GM19240 (cell line): Measurements from ENCODE around the gene VWC2L.

ENCODE experiments used
- DNase-seq: peaks from one replicate; pipeline ENCODE4 v3.0.0; 2011; ENCODE audit warnings: low spot score; ENCODE audit not compliant: insufficient read length

VWC2L gene

DNA sequence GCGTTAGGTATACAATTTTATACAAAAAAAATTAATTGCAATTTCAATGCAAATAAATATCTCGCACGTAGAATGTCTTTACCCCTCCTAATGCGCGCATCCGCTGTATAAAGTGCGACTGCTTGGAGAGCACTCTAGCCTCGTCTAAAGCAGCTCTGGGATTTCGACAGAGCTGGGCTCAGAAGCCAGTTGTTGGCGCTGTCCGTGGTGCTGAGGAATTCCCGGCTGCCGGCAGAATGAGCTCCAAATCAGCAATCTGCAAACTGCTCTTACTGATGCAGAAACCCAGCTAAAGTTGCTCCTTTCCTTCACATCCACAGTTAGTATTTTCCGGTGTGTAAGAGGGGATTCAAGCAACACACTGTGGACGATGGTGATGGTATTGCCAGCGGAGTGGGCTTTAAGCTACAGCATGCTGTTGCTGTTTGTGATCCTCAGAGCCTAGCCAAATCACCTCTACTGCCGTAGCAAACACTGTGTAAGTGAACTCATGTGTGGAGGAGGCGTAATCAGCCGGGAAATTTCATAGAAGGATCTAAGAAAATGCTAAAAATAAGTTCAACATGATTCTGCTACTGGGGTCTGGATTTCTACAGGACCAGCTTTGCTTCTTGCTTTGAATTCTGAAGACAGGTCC, at the start of gene VWC2L:
VWC2L (plus strand) TSS at position 137 of the 637 bp plus-strand sequence. CDS start 3,140 bp downstream, outside the sequence.
- DNase-seq = no peak

DNA sequence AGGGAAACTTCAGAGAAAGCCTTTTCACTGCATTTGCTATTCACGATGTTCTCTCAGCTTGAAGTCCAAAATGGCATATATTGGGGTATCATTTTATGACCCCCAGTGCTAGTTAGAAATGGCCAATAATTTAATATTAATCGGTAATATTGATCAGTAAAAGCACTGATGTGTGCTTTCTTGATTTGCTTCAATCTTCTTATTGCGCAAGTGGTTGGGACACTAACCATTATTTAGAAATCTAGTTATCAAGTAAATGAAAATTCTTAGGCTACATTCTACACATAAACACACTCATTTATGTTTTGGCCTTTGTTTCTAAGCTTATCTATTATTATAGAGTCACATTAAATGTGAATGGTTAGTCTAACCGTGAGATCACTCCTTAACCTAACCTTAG, 49.7 kb upstream of the VWC2L start:
- no peak for DNase-seq

DNA sequence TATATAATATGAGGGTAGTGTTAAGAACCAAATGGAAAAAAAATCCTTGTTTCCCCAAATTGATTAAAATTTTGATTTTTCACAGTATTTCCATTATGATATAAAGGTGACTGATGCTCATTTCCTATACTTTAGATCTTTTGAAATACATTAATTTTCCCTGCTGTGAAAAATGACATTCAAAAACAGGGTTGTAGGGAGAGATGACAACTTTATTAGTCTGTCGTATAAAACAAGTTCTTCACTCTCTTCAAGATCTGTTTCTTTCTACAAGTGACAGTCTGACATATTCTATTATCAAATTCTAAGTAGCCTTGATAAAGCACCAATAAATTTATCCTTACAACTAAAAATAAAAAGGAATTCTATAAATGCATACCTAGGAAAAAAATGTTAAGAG, 45.3 kb upstream of the VWC2L start:
- DNase-seq = no peak

DNA sequence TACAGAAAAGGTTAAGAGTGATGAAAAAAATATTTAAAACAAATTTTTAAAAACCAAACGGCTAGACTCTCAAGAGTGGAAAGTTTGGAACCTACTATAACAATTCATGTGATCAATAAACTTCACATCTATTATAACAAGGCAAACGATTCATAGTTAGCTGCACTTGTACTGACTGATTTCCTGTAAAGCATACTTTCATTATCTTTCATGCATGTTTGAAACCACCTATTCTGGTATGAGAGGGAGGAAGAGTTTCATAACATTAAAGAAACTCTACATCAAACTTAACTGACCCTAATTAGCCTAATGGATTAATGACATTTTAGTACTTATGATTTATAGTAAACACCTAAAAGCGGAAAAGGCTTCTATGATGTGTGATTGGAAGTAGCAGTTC, 43.7 kb upstream of the VWC2L start:
- DNase-seq = no peak

DNA sequence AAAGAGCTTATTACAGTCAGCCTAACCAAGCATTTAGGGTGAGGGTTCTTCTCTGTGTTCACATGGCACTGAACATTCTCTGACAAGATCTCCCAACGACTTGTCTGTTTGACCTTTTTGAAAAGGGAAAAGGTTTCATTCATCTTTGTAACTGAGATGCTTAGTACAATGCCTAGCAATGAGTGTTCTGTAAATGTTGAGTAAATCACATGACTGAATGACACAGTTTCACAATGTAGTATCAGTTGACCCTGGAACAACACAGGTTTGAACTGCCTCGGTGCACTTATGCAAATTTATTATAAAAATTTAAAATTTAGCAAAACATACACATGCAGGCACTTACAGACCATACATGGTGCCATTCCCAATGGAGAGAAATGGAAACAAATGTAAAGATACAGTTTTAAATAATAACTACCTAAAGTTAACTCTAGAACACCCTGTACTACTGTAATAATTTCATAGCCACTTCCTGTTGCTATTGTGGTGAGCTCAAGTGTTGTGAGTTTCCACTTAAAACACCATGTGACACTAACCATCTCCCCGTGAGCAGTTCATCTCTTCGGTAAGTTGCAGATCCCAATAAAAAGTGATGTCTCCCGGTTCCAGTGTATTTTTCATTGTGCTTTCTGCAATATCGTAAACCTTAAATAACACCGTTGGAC, 34.1 kb upstream of the VWC2L start:
- DNase-seq = no peak

DNA sequence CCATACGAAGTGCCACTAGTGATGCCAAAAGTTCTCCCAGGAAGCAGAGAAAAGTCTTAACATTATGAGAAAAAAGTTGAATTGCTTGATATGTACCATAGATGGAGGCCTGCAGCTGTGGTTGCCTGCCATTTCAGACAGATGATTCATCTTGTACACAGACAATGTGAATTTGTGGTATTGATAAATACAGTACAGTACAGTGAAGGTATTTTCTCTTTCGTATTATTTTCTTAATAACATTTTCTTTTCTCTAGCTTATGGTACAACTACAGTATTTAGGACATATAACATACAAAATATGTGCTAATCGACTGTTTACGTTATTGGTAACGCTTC, 33.6 kb upstream of the VWC2L start:
- no peak for DNase-seq

DNA sequence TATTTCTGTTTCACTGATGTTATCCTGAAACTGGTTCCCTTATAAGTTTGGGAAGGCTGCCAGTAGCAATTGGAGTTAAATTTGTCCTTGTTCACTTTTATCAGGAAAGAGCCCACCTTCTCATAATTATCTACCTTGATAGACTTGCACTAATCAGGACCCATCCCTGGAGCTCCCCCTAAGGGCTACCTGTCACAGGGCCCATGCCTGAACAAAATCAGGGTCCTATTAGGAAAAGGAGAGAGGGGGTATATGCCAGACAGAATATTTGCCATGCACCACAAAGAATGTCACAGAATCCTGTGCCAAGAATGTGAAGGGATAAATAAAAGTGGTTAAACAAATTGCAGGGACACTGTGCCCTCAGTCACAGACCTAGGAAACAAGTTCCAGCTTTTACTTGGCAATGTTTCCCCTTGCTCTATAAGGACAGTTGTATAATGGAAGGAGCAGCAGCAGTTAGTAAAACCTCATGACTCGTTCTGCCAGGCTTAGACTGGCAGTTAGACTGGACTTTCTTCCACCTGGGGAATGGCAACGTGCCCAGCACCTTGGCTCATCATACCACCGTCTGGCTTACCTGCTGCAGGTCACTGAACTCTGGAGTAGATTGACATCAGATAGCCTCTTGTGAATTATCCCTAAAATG, 32.3 kb upstream of the VWC2L start:
- DNase-seq = no peak

DNA sequence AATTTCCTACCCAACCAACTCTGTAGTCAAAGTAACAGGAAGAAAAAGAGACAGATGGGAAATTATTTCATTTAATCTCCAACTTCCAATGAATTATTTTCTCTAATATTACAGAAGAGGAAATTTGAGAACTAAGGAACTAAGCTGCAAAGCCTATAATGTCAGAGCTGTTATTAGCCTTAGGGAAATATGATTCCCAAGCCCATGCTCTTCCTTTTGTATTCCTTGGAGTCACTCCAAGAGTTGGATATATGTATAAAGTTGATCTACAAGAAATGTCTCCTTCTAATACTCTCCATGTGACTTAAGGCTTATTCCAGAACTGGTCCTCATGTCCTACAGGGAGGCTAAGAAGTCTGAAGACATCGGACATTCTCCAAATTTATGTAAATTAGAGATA, 31.6 kb upstream of the VWC2L start:
- DNase-seq = no peak

DNA sequence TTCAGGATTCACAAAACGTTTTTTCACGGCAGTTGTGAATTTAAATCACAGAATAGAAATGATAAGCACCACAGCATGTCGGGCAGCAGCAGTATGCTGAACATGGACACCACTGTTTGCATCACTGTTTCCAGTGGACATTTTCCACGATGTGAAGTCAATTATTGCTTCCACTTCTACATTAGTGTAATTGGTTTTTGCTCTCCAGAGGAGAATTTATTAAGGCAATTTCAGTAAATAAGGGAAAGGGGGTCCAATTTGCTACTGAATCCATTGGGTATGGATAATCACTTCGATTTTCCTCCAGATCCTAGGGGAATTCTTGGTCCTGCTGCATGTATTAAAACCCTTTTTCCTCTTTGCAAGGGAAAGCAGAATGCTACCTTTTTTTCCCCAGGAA, 30.2 kb upstream of the VWC2L start:
- no peak for DNase-seq

DNA sequence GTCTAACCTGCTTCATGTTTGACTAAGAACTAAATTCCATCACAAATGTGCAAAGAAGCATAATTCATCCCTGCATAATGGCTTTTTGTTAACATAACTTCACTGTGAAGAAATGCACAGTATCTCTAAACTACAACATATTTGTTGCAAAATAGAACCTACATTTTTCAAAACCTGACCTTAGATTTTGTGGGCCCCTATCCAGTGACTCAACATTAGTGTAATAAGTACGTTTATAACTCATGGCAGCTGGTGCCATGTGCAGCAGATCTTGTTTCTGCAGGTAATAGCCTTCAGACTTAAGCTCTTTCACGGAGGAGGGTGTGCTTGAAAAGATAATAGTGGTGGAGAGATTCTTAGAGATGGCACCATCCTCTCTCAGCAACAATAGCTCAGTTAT, 28.6 kb upstream of the VWC2L start:
- DNase-seq = no peak

DNA sequence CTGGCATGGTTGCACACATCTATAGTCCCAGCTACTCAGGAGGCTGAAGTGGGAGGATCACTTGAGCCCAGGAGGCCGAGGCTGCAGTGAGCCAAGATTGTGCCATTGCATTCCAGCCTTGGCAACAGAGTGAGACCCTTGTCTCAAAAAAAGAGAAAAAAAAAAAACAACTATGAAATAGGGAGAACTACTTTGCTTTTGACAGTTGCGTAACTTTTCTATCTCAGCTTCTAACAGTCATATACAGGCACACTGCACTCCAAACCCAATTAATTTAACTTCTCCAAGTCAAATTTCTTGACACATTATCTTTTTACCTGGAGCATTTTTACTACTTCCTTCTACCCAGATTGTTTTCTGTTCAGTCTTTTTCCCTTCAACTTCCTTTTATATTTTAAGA, 24.1 kb upstream of the VWC2L start:
- no peak for DNase-seq

DNA sequence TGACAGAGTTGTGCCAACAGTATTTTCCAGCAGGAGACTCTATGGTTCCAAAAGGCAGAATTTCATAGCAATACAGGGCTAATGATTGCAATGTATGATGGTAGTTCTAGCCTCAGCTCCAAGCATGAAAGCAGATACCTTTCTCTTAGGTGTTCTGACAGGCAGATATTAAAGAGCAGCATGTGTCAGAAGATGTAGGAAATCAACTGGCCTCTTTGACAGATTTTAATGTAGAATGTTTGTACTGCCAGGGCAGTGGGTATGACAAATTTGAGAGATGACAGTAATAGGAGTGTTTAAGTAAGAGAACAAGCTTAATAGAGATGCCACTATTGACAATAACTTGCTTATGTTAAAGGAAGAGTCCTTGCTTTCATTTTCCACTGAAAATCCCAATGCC, 21.5 kb upstream of the VWC2L start:
- no peak for DNase-seq

DNA sequence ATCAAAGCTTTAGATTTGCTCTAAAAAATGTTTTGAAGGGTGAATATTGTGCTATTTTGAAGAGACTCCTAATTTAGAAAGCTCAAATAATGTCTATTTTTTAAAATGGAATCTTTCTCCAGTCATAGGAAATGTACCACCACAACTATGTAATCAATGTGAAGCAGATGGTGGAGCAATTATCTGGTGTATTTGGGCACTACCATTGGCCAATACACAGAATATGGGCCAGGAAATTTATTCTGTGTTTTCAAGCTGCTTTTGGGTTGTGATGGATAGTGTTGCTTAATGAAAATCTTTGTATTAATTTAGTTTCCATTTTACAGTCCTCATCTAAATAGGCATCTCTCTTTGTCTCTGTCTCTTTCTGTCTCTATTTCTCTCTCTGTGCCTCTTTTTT, 17.1 kb upstream of the VWC2L start:
- DNase-seq = no peak

DNA sequence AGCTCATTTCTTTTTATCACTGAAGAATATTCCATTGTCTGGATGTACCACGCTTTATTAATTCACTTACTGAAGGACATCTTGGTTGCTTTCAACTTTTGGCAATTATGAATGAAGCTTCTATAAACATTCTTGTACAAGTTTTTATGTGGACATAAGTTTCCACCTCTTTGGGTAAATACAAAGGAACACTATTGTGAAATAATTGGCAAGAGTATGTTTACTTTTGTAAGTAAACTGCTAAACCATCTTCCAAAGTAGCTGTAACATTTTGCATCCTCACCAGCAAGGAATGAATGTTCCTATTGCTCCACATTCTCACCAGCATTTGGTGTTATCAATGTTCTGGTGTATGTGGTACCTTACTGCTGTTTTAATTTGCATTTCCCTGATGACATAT, 15.8 kb upstream of the VWC2L start:
- DNase-seq = no peak

DNA sequence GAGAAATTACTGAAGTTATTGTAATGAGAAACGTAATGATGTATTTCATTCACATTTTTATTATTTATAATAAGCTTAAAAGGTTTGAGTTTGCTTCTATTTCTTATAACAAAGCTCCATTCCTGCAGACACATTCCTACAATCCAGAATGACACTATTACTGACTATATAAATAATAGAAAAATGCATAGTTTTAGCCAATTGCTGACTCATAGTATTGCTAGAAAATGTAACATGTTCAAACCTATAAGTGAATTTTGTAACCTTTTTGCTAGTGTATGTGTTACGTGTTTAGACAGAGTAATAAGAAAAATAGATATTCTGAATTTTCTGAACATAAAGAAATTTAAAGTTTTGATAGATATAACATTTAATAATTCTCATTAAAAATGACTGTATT, 9.3 kb upstream of the VWC2L start:
- no peak for DNase-seq

DNA sequence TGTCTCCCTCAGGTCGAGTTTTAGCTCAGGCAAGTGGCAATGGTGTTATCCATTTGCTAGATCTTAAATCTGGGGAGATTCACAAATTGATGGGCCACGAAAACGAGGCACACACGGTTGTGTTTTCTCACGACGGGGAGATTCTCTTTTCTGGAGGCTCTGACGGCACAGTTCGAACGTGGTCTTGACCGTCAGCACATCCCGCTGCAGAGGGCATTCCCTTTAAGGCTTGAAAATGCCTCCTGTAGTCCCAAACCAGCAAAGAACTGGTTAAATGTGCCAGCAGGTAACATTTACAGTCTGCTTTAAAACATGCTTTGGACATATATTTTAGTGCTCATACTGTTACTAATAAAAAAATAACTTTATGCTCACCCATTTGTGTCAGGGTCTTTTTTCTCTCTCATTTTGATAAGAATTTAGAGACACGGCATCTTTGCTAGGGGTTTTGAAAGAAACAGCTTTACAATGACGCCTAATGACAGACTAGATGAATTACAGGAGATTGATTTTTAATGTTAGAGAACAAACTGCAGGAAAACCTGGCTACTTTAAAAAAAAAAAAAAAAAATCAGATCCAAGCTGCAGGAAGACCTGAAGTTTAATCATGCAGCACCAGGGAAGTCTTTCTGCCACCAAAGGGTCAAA, 602 bp upstream of the VWC2L start:
- no peak for DNase-seq

DNA sequence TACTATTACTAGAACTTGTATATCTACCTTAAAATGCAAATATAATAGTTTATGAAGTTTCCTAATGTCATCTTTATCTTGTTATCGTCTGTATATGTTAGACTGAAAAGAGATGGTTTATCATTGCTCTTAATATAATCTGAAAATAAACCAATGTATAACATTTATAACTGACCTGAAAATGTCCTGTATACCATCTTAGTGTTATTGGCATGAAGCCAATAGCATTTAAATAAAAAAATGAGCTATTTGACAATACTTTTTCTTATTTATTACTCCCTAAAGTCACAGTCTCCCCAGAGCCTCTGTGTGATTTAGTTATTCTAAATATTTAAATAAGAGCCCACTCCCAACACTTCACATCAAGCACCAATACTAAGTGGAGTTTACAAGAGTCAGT, 1.8 kb downstream of the VWC2L start:
- DNase-seq = no peak

DNA sequence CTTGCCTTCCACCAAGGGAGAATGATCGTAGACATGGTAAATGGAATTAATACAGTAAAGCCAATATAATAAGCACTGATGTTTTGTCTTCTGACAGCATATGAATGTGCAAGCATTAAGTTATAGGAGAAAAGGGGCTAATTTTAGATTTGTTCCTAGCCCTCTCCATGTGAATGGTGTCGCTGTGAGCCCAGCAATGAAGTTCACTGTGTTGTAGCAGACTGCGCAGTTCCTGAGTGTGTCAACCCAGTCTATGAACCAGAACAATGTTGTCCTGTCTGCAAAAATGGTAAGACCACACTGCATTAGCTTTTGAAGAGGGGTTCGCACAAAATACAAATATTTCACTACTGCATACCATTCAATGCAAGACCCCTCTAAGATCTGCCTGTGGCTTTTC, 25.6 kb downstream of the VWC2L start:
- DNase-seq = no peak

DNA sequence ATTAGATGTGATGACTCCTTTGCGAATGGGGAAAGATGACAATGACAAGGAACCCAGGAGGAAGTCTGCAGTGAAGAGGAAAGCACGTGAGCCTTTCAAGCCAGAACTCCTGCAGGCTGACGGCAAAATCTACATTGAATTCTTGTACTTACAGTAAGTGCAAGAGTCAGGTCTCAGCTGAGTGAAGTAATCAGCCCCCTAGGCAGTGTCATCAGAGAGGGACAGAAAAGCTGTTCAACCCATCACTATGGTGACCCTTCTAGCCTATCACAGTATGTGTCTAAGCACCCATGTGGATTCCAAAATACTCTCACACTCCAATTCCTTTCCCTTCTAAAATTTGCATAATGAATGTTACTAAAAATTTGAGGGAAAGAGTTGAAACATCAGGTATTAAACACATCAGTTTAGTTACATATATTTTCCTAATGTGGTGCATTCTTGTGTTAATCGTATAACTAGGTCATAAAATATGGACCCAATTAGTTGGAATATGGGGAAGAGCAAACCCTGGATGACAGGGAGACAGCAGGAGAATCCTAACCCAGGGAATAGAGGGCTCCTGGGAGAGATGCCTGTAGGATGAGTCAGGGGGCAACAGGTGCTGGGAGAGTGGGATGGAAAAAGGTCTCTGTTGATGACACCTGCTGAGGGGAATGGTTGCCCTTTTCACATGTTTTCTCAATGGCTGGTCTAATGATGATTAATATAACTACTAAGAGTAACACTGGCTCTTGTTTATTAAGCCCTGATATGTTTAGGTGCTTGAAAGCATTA, 39.5 kb downstream of the VWC2L start:
- no peak for DNase-seq

DNA sequence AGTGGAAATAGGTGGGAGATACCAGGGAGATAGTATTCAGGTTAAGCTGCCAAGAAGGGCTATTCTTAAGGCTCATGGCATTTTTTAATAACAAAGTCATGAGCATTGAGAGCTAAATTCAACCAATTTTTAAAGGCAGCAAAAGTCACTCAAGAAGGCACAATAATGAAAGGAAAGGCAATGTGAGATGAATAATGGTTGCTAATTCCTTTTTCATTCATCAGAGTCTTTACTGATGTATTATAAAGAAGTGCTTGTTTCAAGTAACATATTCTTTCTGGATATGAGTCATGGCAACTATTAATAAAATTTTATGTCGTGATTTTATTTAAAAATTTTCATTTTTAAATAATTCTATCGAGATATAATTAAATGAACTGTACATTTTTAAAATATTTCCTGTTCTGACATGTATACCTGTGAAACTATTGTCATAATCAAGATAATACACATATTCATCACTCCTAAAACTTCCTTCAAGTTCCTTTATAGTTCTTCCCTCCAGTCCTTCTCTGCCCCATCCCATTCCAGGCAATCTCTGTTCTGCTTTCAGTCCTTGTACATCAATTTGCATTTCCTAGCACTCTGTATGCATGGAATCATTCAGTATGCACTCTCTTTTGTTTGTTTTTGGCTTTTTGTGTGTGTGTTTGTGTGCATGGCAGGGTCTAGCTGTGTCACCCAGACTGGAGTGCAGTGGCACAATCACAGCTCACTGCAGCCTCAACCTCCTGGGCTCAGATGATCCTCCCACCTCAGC, 40.8 kb downstream of the VWC2L start:
- DNase-seq = no peak
